Cardiac muscle cell (in vitro differentiated cells and primary cell): ENCODE results near the gene FBXO45. TPM values are rescaled to one million over a fixed set of nuclear protein-coding genes. Genes with fewer than 3 reads are reported as not detected.

Experiments
- DNase-seq, 2 donors: peaks; one replicate each; pipeline versions ENCODE4 v3.0.0 to v3.0.0-alpha.2; 2010 to 2017; ENCODE audit warnings: low read depth in 1 of 2, low spot score in 1 of 2
- H3K27ac ChIP-seq: fragments of 200-600 bp; sonication (generic); 2 replicates; pipeline ENCODE4 v1.5.1; 2016
- H3K27me3 ChIP-seq: fragments of 200-600 bp; sonication (generic); 2 replicates; pipeline ENCODE4 v1.6.0; 2016; ENCODE audit warnings: control low read depth
- H3K36me3 ChIP-seq: fragments of 200-600 bp; sonication (generic); 2 replicates; pipeline ENCODE4 v1.5.1; 2016; ENCODE audit warnings: control low read depth
- H3K4me1 ChIP-seq: fragments of 200-600 bp; sonication (generic); 2 replicates; pipeline ENCODE4 v1.8.1; 2017; ENCODE audit warnings: low read depth, mild to moderate bottlenecking, mixed run types
- H3K4me3 ChIP-seq: fragments of 200-600 bp; sonication (generic); 2 replicates; pipeline ENCODE4 v1.5.1; 2016; ENCODE audit warnings: mild to moderate bottlenecking
- H3K9me3 ChIP-seq: fragments of 200-600 bp; sonication (generic); 2 replicates; pipeline ENCODE4 v1.5.1; 2017; ENCODE audit warnings: low read depth, mild to moderate bottlenecking, control low read depth
- CTCF ChIP-seq: IDR thresholded peaks from 2 replicates; pipeline ENCODE4 v1.5.1; 2012; ENCODE audit warnings: low read depth, mild to moderate bottlenecking, low read length
- polyA plus RNA-seq: library from polyadenylated mRNA; unstranded; fragments of >200 nt; fragmentation: Nextera tagmentation; extraction: Ambion mirVana; gene quantifications from 2 replicates; pipeline ENCODE4 v1.2.1, GENCODE V29; 2016
- total RNA-seq: library from RNA; depleted of rRNA; stranded (reverse); fragments of >200 nt; gene quantifications from 2 replicates; pipeline ENCODE4 v1.2.3, GENCODE V29; 2016

FBXO45 gene
- total and polyA plus RNA-seq, 2 experiments from 2014 or later: 5.9 to 9.1 TPM

GRCh38 chr3:196603683-196604082 is 35.2 kb downstream of the FBXO45 start:
- Histone ChIP-seq H3K4me1 (no peaks in the 10 kb centered on the region), H3K27ac (no peak overlapping the region), H3K36me3 (no peaks in the 10 kb centered on the region), H3K9me3 (no peaks in the 10 kb centered on the region), H3K27me3 (peaks cover 2% of the 10 kb centered on the region), H3K4me3 (no peak overlapping the region)
- no peak for TF ChIP-seq CTCF
- DNase-seq: no peak

GRCh38 chr3:196604548-196604947 is 36.1 kb downstream of the FBXO45 start:
- no peak for TF ChIP-seq CTCF
- no peak for DNase-seq
- no peak overlapping the region for H3K4me3 ChIP-seq
- H3K27ac ChIP-seq: no peak overlapping the region
- H3K27me3 ChIP-seq: peaks cover 2% of the 10 kb centered on the region
- H3K9me3 ChIP-seq: no peaks in the 10 kb centered on the region
- no peaks in the 10 kb centered on the region for H3K4me1 ChIP-seq
- H3K36me3 ChIP-seq: no peaks in the 10 kb centered on the region

- Histone ChIP-seq H3K9me3 (no peaks in the 10 kb centered on the region), H3K27me3 (peaks cover 2% of the 10 kb centered on the region), H3K4me3 (no peak overlapping the region), H3K27ac (no peak overlapping the region), H3K36me3 (no peaks in the 10 kb centered on the region), H3K4me1 (peaks cover 3% of the 10 kb centered on the region)
- no peak for DNase-seq
- TF ChIP-seq CTCF: no peak
Observed at GRCh38 chr3:196608693-196609092, 40.2 kb downstream of the FBXO45 start.

- peaks cover 2% of the 10 kb centered on the region for H3K27me3 ChIP-seq
- H3K9me3 ChIP-seq: no peaks in the 10 kb centered on the region
- H3K27ac ChIP-seq: no peak overlapping the region
- H3K36me3 ChIP-seq: no peaks in the 10 kb centered on the region
- H3K4me1 ChIP-seq: peaks cover 3% of the 10 kb centered on the region
- no peak overlapping the region for H3K4me3 ChIP-seq
- TF ChIP-seq CTCF: peak; percentile 80
- DNase-seq: peak; percentile 87 to 92
Observed at GRCh38 chr3:196609343-196609775, 40.9 kb downstream of the FBXO45 start.

GRCh38 chr3:196609805-196610515 is 41.5 kb downstream of the FBXO45 start:
- no peak overlapping the region for H3K27ac ChIP-seq
- H3K4me3 ChIP-seq: no peak overlapping the region
- H3K9me3 ChIP-seq: no peaks in the 10 kb centered on the region
- DNase-seq: no peak
- H3K36me3 ChIP-seq: no peaks in the 10 kb centered on the region
- peaks cover 3% of the 10 kb centered on the region for H3K4me1 ChIP-seq
- no peaks in the 10 kb centered on the region for H3K27me3 ChIP-seq
- TF ChIP-seq CTCF: no peak
